ENCODE measurements around the gene SLC36A4.

DNA sequence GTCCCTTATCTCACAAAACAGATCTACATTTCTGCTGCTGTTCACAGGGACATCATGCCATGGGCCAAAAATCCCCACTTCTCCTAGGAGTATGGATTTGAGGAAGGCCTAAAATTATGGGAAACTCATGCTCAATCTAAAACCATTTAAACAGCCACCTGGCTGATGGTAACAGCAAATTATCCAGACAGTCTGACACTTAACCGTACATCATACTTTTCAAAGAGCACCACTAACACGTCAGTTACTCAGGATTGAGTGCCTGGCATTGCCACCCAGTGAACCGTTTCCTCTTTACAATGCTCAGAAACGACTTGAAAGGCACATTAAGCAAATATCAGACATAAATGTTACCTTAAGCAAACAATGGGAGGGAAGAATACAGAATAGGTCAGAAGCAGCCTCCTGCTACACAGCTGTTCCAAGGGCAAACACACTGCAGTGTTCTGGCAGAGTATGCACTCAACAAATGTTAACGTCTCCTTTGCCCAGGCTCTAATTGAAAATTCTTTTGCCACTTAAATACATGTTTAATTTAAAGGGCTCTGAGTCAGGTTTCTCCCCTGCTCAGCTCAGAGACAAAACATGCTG lies 18.8 kb upstream of the SLC36A4 start:
- TF ChIP-seq, protein P1, sequence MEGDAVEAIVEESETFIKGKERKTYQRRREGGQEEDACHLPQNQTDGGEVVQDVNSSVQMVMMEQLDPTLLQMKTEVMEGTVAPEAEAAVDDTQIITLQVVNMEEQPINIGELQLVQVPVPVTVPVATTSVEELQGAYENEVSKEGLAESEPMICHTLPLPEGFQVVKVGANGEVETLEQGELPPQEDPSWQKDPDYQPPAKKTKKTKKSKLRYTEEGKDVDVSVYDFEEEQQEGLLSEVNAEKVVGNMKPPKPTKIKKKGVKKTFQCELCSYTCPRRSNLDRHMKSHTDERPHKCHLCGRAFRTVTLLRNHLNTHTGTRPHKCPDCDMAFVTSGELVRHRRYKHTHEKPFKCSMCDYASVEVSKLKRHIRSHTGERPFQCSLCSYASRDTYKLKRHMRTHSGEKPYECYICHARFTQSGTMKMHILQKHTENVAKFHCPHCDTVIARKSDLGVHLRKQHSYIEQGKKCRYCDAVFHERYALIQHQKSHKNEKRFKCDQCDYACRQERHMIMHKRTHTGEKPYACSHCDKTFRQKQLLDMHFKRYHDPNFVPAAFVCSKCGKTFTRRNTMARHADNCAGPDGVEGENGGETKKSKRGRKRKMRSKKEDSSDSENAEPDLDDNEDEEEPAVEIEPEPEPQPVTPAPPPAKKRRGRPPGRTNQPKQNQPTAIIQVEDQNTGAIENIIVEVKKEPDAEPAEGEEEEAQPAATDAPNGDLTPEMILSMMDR (conservative IDR thresholded peaks at IDR 0.05; ENCODE audit: low read depth, low read length): no peak
- TF ChIP-seq, protein P2, sequence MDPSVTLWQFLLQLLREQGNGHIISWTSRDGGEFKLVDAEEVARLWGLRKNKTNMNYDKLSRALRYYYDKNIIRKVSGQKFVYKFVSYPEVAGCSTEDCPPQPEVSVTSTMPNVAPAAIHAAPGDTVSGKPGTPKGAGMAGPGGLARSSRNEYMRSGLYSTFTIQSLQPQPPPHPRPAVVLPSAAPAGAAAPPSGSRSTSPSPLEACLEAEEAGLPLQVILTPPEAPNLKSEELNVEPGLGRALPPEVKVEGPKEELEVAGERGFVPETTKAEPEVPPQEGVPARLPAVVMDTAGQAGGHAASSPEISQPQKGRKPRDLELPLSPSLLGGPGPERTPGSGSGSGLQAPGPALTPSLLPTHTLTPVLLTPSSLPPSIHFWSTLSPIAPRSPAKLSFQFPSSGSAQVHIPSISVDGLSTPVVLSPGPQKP (IDR thresholded peaks at IDR 0.05; ENCODE audit: borderline replicate concordance, low read depth, low read length): no peak

Measured in IMR-90 (cell line).